SHP77 treated with DMSO at 0.1 percent for 48 hours (cell line): Measurements from ENCODE around the gene PRKAG3.
A peak's percentile ranks its signal among the peaks of the same experiment; 100 is the strongest.

Experiments
- DNase-seq: peaks from one replicate; lab custom pipeline; 2025; lab: John Stamatoyannopoulos, UW

Gene PRKAG3

DNA sequence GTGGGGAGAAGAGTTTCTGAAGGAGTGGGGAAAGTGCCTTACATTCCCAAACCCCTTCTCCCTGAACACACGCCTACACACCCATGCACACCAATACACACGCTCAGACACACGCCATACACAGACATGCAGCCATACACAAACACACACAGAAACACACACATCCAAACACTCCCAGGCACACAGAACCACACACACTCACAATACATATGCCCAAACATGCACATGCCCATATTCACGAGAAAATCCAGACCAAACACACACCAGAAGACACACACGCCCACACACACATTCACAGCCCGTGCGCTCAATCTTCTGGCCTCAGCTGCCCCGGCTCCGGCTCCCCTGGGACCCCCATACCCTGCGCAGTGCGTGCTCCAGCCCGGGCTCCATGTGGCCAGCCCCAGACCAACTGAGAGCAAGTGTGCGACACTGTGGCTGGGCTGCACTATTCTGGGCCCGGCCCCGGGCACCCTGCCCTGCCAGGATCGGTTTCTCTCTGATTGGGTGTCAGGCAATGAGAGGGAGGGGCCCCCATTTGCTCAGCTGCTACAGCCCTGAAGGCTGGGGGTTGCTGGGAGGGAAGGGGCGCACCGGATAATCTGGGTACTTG, at the start of gene PRKAG3:
PRKAG3 (minus strand) TSS at position 426 of the 613 bp plus-strand sequence.
- DNase-seq: no peak

DNA sequence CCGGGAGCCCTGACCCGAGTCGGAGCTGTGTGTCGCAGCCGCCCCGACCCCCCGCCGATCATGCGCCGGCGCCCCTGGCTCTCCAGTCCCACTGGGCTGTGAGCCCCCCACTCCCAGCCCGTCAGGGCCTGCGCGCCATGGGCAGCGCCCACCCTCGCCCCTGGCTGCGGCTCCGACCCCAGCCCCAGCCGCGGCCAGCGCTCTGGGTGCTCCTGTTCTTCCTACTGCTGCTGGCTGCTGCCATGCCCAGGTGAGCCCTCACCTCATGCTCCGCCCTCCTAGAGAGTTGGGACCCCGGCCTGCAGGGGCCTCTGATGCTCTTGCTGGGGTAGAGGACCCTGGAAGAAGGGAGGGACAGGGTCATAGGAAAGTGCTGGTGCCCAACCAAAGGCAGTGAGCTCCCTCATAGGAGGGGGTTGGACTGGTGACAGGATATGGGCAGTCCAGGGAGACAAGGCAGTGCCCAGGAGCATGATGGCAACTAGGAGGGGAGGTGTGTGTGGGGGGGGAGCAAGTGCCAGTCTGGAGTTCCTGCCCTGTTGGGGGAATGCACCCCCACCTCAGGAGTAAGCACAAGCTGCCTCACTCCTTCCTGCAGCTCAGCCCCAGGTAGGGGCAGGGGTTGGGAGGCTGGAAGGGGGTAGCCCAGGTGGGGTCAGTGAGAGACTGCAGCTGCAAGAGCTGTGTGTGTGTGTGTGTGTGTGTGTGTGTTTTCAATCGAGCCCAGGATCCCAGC, 49.4 kb upstream of the PRKAG3 start:
- DNase-seq: no peak

DNA sequence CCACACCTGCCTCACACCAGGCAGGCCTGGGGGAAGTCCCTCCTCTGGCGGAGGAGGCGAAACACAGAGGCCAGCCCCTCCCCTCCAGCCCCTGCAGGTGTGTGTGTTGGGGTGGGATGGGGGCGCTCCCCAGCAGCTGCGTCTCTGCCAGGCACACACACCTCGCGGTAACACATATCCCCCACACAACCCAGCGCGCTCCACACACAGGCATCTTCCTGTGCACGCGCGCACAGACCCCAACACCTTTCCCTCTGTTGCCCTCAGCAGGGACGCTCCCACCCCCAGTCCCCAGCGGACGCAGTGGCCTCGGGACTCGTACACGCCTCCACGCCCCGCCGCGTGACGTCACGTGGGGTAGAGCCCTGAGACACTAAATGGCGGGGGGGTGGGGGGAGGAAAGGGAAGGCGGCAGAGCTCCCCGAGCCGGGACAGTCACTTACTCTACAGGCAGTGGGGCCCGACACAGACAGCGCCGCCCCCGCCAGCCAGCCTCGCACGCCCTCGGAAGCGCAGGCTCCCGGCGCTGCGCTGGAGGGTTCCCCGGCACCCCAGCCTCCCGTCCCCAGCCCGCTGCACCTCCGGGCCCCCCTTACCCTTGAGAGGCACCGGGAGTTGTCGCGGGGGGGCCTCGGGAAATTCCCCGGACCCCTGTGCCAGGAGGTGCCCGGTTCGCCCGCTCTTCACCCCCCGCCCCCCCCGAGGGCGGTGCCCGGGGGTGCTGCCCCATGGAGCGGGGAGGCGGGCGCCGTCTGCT, 48.7 kb upstream of the PRKAG3 start, which contains the start of gene WNT10A:
WNT10A (plus strand) TSS at position 751 of the 757 bp plus-strand sequence. CDS start 144 bp downstream, outside the sequence.
- no peak for DNase-seq

DNA sequence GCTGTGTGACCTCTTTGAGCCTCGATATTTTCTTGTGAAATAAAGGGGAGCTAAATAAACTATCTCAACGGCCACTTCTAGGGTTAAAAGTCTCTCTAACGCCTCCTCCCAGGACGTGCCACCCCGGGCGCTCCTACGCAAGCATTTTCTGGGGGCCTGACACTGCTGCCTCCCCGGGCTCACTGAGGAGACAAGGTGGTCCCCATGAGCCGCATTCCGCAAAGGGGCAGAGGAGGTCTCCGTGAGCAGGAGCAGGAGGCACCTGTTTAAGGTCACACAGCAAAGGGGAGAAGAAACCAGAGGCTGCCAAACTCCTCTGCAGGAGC, 48.1 kb upstream of the PRKAG3 start:
- no peak for DNase-seq

DNA sequence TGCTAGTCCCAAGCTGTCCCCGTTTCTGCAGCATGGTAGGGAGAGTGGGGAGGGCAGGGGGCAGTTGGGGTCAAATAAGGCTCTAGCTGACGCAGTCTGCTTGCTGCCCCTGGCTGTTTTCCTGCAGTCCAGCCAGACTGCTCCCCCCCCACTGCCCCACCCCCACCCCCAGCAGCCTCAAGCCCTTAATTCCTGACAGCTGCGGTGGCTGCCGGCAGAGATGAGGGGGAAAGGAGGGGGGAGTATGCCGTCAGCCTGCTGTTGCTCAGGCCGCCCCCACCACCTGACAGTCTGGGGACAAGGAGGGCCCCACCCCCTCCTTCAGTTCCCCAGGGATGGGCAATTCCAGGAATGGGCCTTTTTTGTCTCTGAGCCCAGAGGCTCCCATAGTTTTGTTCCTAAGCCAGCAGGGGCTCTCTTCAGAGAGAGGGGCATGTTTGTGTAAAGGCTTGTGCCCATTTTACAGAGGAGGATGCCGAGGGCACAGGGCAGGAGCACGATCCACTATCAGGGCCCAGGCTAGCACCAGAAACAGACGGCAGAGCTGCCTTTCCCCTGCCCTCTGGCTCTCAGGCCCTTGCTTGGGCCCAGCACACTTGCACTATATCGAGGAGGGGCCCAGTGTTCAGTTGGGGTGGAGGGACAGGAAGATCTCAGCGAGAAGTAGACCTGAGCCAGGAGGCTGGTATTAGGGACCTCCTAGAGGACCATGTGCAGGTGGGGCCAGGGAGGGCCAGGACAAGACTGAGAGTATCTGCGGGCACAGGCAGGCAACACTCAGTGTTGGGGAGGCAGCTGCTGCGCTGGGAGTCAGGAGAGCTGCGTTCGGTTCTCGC, 47.5 kb upstream of the PRKAG3 start:
- DNase-seq: peak; percentile 16

DNA sequence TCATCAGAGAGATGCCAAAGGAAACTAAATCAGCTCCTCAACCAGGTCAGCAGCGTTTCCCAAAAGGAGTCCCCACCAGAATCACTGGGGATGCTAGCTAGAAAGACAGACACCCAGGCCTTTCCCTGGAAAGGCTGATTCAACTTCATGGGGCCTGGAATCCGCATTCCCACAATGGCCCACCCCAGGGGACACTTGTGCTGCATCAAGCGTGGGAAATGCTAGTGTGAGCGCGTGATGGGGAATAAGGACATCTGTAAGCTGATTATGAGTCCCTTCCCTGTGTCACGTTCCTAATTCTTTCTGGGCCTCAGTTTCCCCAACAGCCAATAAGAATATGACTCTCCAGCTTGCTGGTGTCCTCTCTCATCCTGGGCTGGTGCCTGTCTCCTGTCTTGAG, 46.9 kb upstream of the PRKAG3 start:
- DNase-seq: no peak

DNA sequence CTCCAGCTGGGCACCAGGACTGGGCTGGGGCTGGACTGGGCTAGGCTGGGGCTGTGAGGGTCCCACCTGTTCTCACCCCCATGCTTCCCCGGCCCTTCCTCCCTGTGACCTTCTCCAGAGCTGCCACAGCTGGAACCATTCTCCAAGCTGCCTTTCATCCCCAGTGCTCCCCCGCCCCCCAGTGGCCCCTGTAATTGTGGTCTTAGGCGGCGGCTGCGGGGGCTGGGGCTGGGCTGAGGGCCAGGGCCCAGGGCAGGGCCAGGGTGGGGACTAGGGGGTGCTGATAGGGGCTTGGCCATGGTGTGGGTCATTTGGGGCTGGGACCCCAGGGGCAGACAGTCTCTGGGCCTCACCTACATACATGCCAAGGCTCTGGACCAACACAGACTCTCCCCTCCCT, 46.3 kb upstream of the PRKAG3 start:
- DNase-seq: no peak

DNA sequence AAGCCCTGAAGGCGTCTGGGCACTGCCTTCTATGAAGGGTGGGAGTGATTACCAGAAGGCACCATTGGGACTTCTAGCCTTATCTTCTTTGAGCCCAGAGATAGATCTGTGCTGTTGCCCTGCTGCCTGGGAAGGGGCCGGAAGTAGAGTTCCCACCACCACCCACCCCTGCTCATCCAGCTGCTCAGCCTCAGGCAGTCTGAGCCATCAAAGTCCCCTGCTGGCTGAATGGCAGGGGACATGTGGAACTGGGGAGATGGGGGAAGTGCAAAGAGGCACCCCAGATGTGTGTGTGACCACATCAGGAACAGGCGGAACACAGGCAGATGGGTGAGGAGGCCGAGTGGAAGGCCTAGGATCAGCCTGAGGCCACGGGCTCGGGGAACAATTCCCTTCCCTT, 45.7 kb upstream of the PRKAG3 start:
- DNase-seq: no peak

DNA sequence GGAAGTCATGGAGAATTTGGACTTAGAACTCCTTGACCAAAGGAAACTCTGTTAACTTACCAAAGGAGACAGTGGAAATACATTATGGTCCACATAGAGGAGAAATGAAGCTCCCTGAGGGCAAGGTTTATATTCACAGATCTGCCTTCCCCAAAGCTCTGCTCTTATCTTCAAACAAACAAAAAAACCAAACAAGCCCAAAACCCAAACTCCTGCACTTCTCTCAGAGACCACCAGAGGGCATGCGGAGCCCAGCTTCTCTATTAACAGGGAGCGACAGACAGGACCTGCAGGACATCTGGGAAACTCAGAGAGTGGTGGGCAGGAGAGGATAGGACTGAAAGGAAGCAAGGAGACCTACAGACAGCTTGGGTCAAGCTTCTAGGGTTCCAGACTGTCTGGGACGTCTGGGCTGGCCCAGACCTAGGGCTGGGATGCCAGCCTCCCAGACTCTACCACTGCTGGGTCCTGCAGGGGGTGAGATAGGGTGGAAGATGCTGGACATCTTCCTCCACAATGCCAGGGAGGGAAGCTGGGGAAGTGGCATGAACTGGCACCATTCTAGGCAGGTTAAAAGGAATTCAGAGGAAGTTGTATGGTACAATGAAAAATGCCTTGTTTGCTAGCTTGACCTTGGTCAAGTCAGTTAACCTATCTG, 45.1 kb upstream of the PRKAG3 start:
- peak; percentile 57 for DNase-seq

DNA sequence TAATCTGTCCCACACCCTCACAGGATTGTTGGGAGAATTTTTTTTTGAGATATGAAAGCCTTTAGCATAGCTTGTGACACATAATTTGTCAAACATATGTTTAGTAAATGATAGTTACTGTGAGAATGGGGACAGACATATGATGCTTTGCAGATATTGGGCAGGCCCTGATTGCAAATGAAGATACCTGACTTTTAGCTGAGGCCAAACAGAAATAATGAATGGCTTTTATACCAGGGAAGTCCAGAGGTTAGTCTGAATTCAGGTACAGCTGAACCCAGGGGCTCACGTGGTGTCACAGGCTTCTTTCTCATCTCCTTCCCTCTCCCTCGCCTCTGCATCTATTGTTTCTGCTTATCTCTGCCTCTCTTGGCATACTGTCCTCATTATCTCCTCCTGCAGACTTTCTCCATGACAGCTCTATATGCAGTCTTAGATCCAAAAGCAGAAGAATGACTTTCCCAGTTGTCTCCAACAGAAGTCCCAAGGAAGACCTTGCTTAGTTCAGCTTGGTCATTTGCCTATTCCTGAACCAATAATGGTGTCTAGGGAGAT, 44.2 kb upstream of the PRKAG3 start:
- DNase-seq: no peak

DNA sequence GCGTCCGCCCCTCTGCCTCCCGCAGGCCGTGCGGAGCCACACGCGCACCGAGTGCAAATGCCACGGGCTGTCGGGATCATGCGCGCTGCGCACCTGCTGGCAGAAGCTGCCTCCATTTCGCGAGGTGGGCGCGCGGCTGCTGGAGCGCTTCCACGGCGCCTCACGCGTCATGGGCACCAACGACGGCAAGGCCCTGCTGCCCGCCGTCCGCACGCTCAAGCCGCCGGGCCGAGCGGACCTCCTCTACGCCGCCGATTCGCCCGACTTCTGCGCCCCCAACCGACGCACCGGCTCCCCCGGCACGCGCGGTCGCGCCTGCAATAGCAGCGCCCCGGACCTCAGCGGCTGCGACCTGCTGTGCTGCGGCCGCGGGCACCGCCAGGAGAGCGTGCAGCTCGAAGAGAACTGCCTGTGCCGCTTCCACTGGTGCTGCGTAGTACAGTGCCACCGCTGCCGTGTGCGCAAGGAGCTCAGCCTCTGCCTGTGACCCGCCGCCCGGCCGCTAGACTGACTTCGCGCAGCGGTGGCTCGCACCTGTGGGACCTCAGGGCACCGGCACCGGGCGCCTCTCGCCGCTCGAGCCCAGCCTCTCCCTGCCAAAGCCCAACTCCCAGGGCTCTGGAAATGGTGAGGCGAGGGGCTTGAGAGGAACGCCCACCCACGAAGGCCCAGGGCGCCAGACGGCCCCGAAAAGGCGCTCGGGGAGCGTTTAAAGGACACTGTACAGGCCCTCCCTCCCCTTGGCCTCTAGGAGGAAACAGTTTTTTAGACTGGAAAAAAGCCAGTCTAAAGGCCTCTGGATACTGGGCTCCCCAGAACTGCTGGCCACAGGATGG, 42.0 kb upstream of the PRKAG3 start:
- no peak for DNase-seq

DNA sequence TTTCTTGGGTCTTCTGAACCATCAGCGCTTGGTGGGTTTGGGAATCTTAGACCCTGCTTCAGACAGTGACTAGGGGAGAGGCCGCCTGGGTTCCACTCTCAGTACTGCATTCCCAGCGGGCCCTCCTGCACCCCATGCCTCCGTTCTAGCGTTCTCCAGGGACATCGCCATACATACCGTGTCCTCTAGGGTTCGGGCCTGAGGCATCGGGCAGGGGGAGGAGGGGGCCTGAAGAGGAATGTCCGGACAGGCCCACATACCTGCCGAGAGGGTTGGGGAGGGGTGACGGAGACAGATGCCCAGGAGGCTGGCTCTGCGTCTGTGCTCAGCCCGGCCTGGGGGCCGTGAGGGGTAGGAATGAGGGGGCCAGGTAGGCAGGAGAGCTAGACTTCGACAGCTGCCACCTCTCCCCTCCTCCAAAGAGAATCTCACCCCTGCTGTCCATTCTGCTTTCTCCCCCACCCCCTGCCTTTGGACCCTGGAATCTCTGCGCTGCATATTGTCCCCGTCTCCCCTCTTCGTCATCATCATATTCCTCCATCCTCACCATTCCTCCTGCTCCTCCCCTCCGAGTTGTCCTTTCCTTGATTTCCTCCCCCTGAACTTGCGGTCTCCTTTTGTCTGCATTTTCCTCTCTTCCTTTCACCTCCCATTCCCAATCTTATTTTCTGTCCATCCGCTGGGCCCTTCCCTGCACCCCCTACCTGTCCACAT, 41.2 kb upstream of the PRKAG3 start:
- DNase-seq: no peak

DNA sequence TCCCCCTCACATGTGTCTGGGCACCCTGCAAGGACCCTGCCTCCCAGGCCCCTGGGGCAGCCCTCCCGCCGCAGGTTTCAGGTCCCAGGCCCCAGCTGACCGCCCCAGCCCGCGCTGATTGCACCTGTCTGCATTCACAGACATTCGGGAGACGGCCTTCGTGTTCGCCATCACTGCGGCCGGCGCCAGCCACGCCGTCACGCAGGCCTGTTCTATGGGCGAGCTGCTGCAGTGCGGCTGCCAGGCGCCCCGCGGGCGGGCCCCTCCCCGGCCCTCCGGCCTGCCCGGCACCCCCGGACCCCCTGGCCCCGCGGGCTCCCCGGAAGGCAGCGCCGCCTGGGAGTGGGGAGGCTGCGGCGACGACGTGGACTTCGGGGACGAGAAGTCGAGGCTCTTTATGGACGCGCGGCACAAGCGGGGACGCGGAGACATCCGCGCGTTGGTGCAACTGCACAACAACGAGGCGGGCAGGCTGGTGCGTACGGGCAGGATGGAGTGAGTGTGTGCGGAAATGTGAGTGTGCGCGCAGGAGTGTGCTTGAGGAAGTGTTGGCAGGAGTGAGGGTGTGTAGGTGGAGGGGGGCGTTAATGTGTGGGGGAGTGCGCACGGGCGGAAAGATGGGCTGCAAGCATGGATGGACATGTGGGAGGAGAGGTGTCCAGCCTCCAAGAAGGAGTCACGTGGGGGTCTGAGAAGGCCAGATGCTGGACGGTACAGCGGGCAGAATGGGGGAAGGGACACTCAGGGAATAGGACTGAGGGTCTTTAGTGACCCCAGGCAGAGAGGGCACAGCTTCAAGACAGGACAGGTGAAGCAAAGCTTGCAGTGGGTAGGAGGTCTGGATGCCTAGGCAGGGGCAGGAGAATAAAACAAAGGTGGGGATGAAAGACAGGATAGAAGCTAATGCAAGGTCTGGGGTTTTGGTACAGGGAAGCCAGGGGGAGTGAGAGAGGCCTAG, 40.0 kb upstream of the PRKAG3 start:
- DNase-seq: no peak

DNA sequence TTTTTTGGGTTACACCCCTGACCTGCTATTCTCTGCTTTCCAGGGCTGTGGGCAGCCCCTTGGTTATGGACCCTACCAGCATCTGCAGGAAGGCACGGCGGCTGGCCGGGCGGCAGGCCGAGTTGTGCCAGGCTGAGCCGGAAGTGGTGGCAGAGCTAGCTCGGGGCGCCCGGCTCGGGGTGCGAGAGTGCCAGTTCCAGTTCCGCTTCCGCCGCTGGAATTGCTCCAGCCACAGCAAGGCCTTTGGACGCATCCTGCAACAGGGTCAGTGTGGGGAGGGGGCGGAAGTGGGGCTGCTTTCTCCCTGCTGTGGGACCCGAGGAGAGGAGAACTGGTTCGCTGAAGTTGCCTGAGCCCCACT, 39.4 kb upstream of the PRKAG3 start:
- DNase-seq: no peak

DNA sequence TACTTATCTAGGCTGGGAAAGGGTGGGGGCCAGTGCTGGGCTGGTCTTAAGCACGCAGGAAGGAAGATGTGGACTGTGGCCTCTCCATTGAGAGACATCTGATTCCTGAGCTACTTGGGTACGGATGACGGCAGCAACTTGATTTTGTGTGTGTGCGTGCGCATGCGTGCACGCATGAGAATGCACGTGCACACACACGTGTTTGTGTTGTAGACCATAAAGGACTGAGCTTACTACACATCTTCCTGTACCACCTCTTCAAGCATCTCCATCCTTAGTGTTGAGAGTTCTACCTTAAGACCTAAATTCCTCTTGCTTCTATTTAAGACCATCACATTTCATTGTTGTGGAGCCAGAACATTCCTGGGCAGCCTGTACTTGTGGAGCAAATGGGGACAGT, 37.5 kb upstream of the PRKAG3 start:
- no peak for DNase-seq

DNA sequence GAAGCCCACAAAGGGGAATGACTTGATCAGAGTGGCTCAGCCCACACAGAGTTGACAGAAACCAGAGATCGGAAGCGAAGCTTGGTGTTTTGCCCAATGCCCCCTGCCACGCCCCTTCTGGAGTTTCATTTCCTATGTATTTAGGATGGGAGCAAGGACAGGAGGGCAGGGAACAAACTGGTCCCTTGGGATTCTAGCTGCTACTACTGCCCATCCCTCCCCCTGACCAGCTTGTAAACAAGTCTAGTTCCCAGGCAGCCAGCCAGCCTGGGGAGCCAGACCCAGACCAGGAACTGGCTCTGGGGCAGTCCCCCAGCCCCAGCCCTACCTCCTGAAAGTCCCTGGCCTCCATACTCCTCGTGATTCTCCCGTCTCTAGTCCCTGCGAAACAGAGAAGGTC, 36.3 kb upstream of the PRKAG3 start:
- no peak for DNase-seq

DNA sequence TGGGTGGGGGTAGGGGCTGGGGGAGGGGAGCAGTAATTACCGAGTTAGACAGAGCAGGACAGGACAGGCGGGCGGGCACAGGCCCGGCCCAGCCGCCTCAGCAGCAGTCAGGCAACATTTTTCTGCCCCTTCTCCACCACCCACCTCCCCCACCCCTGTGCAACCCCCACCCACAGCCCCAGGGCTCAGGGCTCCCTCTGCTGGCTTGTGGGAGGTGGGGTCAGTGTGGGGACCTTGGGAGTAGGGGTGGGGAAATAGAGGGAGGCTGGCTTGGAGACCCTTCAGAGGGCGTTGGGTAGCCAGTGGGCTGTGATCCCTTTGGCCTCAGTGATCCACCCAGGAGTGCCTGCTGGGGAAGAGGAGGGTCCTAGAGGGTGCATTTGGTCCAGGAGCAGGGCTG, 34.4 kb upstream of the PRKAG3 start:
- no peak for DNase-seq

DNA sequence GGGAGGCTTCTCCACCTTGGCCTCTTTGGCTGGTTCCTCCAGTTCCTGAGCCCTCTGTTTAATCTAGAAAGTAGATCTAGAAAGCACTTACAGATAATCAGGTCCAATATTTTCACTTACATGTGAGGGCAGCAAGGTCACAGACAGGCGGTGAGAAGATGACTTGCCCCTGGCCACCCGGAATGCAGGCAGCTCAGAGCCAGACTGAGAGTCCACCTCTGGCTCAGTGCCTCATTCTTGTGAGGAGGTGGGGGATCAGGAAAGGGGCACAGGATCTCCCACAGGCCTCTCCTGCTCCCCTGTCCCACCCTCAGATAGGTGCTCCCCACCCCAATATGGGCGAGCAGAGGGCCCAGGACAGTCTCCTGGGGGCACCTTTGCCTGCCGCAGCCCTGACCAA, 33.8 kb upstream of the PRKAG3 start:
- no peak for DNase-seq

DNA sequence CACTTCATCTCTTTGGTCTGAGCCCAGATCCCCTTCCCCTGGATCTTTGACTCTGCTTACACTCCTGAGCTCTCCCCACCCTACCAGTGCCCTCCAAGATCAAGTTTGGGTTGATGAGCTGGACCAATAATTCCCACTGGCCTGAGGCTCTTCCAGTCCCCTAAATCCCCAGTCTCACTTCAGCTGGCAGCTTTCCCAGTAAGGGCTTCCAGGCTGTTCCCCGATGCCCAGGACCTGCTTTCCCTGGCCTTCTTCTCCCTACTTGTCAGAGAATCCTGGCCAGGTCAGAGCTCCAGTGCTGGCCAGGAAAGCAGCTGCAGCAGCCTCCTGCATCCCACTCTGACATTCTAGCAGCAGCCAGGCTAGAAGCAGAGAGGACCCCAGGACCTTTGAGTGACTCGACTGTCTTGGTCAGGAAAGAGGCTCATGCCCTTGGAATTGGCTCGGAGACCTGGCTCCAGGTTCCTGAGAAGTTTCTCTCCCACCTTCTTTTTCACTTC, 31.5 kb upstream of the PRKAG3 start:
- DNase-seq: no peak
